HepG2 (cell line): ENCODE results near the gene AFDN. TPM values are rescaled to one million over a fixed set of nuclear protein-coding genes. Genes with fewer than 3 reads are reported as not detected.

Experiments used
- ATAC-seq: fragments of 200-7000 bp; cut with Tn5 transposase; 3 replicates; pipeline ENCODE4 v1.9.1; 2020; ENCODE audit warnings: mild to moderate bottlenecking, moderate library complexity
- BruUV-seq: library from RNA; stranded (reverse); fragments of 400-500 nt; replicated peaks from 2 replicates; lab custom pipeline; 2021; lab: Mats Ljungman, UMichigan
- CTCF ChIA-PET: fragments of 300-600 bp; formaldehyde crosslinking; extraction: SDS; loops from one replicate; lab custom pipeline; 2021; ENCODE audit warnings: low total read pairs, inconsistent platforms, low intra/inter-chr PET ratio; lab: Yijun Ruan, JAX
- POLR2A ChIA-PET: fragments of 350-600 bp; sonication (Branson Sonifier 250); formaldehyde crosslinking; loops from one replicate; lab custom pipeline; 2020; ENCODE audit warnings: antibody characterized with exemption, inconsistent platforms; lab: Yijun Ruan, JAX
- DNase-seq: peaks from one replicate; pipeline ENCODE4 v3.0.0-alpha.2; 2015; ENCODE audit warnings: low spot score
- FAIRE-seq: peaks from 3 replicates; lab custom pipeline; 2011; peaks lifted over from hg19 to GRCh38; lab: Jason Lieb, UNC
- H2AFZ ChIP-seq: one replicate; pipeline ENCODE4 v1.6.1; 2011; ENCODE audit warnings: low read length, inconsistent platforms
- H3K27ac ChIP-seq: fragments of 300-600 bp; 3 replicates; pipeline ENCODE4 v1.8.0; 2011; ENCODE audit warnings: mixed run types, mild to moderate bottlenecking, mixed read lengths, low read length, inconsistent platforms; ENCODE audit not compliant: insufficient read depth; ENCODE audit errors: extremely low read length
- H3K27me3 ChIP-seq, 2 experiments: fragments of 200-600 bp in 1 of 2; 2 replicates in 1 of 2; 3 replicates in 1 of 2; pipeline versions ENCODE4 v1.6.0 to v1.8.0; 2011; ENCODE audit warnings: low read length in 2 of 2, mild to moderate bottlenecking in 2 of 2, moderate library complexity in 2 of 2, inconsistent platforms in 1 of 2; ENCODE audit not compliant: insufficient read depth in 2 of 2, control insufficient read depth in 1 of 2
- H3K36me3 ChIP-seq, 2 experiments: fragments of 200-600 bp in 1 of 2; replicated peaks in 1 of 2; 2 replicates in 1 of 2; 3 replicates in 1 of 2; pipeline versions ENCODE4 v1.5.1 to v1.8.0; 2011; ENCODE audit warnings: low read length in 2 of 2, inconsistent platforms in 1 of 2; ENCODE audit not compliant: insufficient read depth in 2 of 2, control insufficient read depth in 1 of 2
- H3K4me1 ChIP-seq: 2 replicates; pipeline ENCODE4 v1.5.1; 2012; ENCODE audit warnings: low read length, inconsistent platforms; ENCODE audit not compliant: insufficient read depth
- H3K4me2 ChIP-seq: 2 replicates; pipeline ENCODE4 v1.6.0; 2011; ENCODE audit warnings: low read depth, low read length, inconsistent platforms
- H3K4me3 ChIP-seq, 3 experiments: fragments of 200-600 bp in 1 of 3; sonication (generic), shearing (Covaris generic) in 1 of 3; replicated peaks in 1 of 3; 2 replicates each; pipeline ENCODE4 v1.5.1; 2011 to 2016; ENCODE audit warnings: low read length in 3 of 3, inconsistent platforms in 2 of 3, low read depth in 2 of 3, mild to moderate bottlenecking in 2 of 3, control low read depth in 1 of 3, mixed read lengths in 1 of 3; ENCODE audit not compliant: insufficient read depth in 1 of 3
- H3K79me2 ChIP-seq: one replicate; pipeline ENCODE4 v1.6.1; 2011; ENCODE audit warnings: low read length, inconsistent platforms; ENCODE audit not compliant: insufficient read depth
- H3K9ac ChIP-seq: 2 replicates; pipeline ENCODE4 v1.6.0; 2011; ENCODE audit warnings: mild to moderate bottlenecking, low read depth, low read length, inconsistent platforms; ENCODE audit not compliant: insufficient read depth
- H3K9me3 ChIP-seq: 2 replicates; pipeline ENCODE4 v1.5.1; 2012; ENCODE audit warnings: mild to moderate bottlenecking, low read length
- H4K20me1 ChIP-seq: 2 replicates; pipeline ENCODE4 v1.6.0; 2011; ENCODE audit warnings: inconsistent platforms, mild to moderate bottlenecking, low read length, moderate library complexity; ENCODE audit not compliant: insufficient read depth
- ATF5 ChIP-seq: sonication (generic); formaldehyde crosslinking; IDR thresholded peaks from 2 replicates; pipeline ENCODE4 v1.4.0; 2020; ENCODE audit warnings: mild to moderate bottlenecking, low read depth, missing genetic modification reagents
- DNMT1 ChIP-seq: sonication (generic); formaldehyde crosslinking; IDR thresholded peaks from 2 replicates; pipeline ENCODE4 v1.5.1; 2020; ENCODE audit warnings: mild to moderate bottlenecking, missing genetic modification reagents
- NR2F6 ChIP-seq, 2 experiments: IDR thresholded peaks; 2 replicates each; pipeline ENCODE4 v1.6.1; 2016; ENCODE audit warnings: antibody characterized with exemption in 1 of 2, mild to moderate bottlenecking in 1 of 2
- ZBTB38 ChIP-seq: sonication (generic); formaldehyde crosslinking; IDR thresholded peaks from 2 replicates; pipeline ENCODE4 v1.5.1; 2020; ENCODE audit warnings: mild to moderate bottlenecking, missing genetic modification reagents
- ZNF142 ChIP-seq: sonication (generic); formaldehyde crosslinking; IDR thresholded peaks from 2 replicates; pipeline ENCODE4 v1.4.0; 2020; ENCODE audit warnings: missing genetic modification reagents
- ZNF17 ChIP-seq: sonication (generic); formaldehyde crosslinking; IDR thresholded peaks from 2 replicates; pipeline ENCODE4 v1.5.0; 2020; ENCODE audit warnings: mild to moderate bottlenecking, missing genetic modification reagents
- ZNF292 ChIP-seq: sonication (generic); formaldehyde crosslinking; IDR thresholded peaks from 2 replicates; pipeline ENCODE4 v1.8.1; 2022; ENCODE audit warnings: mild to moderate bottlenecking, low read depth, missing genetic modification reagents, borderline replicate concordance
- ZNF558 ChIP-seq: sonication (generic); formaldehyde crosslinking; IDR thresholded peaks from 2 replicates; pipeline ENCODE4 v1.9.0; 2022; ENCODE audit warnings: mild to moderate bottlenecking, missing genetic modification reagents, borderline replicate concordance
- ZNF687 ChIP-seq: sonication (generic); formaldehyde crosslinking; IDR thresholded peaks from 2 replicates; pipeline ENCODE4 v1.5.1; 2020; ENCODE audit warnings: mild to moderate bottlenecking, missing genetic modification reagents, moderate library complexity
- ZNF709 ChIP-seq: sonication (generic); formaldehyde crosslinking; IDR thresholded peaks from 2 replicates; pipeline ENCODE4 v1.5.0; 2020; ENCODE audit warnings: mild to moderate bottlenecking, missing genetic modification reagents
- ZSCAN21 ChIP-seq: sonication (generic); formaldehyde crosslinking; IDR thresholded peaks from 2 replicates; pipeline ENCODE4 v1.8.0; 2022; ENCODE audit warnings: mild to moderate bottlenecking, missing genetic modification reagents, moderate library complexity, borderline replicate concordance
- WGBS: methylation state at CpG from one replicate; pipeline ENCODE4 v1.1.6; 2017; ENCODE audit warnings: low lambda C conversion rate; 5-methylcytosine and 5-hydroxymethylcytosine counted together
- in situ Hi-C: cut with HindIII; loops from 2 replicates; pipeline ENCODE4 v1.10.0; 2017; ENCODE audit warnings: low pct_unique_long_range_greater_than_20kb; ENCODE audit not compliant: extremely low pct_ligation_motif_present
- intact Hi-C: fragments of 100-400 bp; cut with micrococcal nuclease; formaldehyde crosslinking; loops from one replicate; pipeline ENCODE4 v1.10.0; 2022; ENCODE audit not compliant: unreplicated experiment
- polyA plus RNA-seq, 8 experiments: library from polyadenylated mRNA; depleted of rRNA in 3 of 8; stranded (reverse) in 7 of 8; unstranded in 1 of 8; fragments of >200 nt; fragmentation: Illumina TruSeq in 4 of 8; extraction: Trizol in 4 of 8; gene quantifications; 2 replicates each; pipeline versions ENCODE4 v1.2.1 to v1.2.3, GENCODE V29; 2011 to 2016; ENCODE audit warnings: low read depth in 4 of 8, missing spikeins in 1 of 8, mixed read lengths in 1 of 8; ENCODE audit not compliant: insufficient read depth in 1 of 8
- total RNA-seq, 5 experiments: library from RNA; depleted of rRNA; stranded (reverse); fragments of >200 nt; fragmentation: Illumina TruSeq; extraction: Trizol; gene quantifications; 2 replicates each; pipeline ENCODE4 v1.2.3, GENCODE V29; 2016; ENCODE audit warnings: low read depth in 1 of 5

The AFDN gene
- total and polyA plus RNA-seq, 2 of the 13 experiments (the other 11 are each of a cell fraction or from before 2014, with no cell fraction given), result 136 to 151 TPM

- TF ChIP-seq ZNF142 (CRISPR knock-in tag), result no peak
- no peak for TF ChIP-seq ZNF709 (CRISPR knock-in tag)
- no peak for TF ChIP-seq ZNF17 (CRISPR knock-in tag)
These were observed 22.9 kb upstream of the AFDN start (continued) for GRCh38 chr6:167803816-167804215.

GRCh38 chr6:167804281-167805013 is 22.3 kb upstream of the AFDN start:
- Histone ChIP-seq H2AFZ (no peak overlapping the region), H3K9ac (no peak overlapping the region), H3K27me3 (no peaks in the 10 kb centered on the region), H4K20me1 (no peaks in the 10 kb centered on the region), H3K9me3 (no peaks in the 10 kb centered on the region), H3K4me3 (no peak overlapping the region), H3K4me2 (no peak overlapping the region), H3K27ac (no peak overlapping the region), H3K4me1 (peaks cover 65% of the 10 kb centered on the region), H3K79me2 (no peaks in the 10 kb centered on the region), H3K36me3 (no peaks in the 10 kb centered on the region)
- no peak for ATAC-seq
- CTCF ChIA-PET, result no interaction called here
- no peak for DNase-seq
- no TSS peak for BruUV-seq
- WGBS, result 96% methylated on average over 21 of the region's 24 CpGs
- intact Hi-C loops (no loop called here), in situ Hi-C loops (no loop called here)
- no peak for FAIRE-seq
- POLR2A ChIA-PET, result interaction anchor here (2.4 kb wide), 1 partner anchor 43 kb away, joined by 16 read pairs; no protein-coding TSS in a partner anchor
- TF ChIP-seq ZNF558 (no peak), NR2F6 (IDR thresholded peaks at IDR 0.05) (no peak), NR2F6 (CRISPR knock-in tag; IDR thresholded peaks at IDR 0.05) (no peak), ZSCAN21 (CRISPR knock-in tag) (no peak), ZBTB38 (0 out of 2 replicates have a peak, but pooled peaks have one; percentile 47), ZNF687 (CRISPR knock-in tag) (peak; percentile 21; the same call in 1 of the 2 replicates), DNMT1 (CRISPR knock-in tag) (peak; percentile 69; the same call in 1 of the 2 replicates), ZNF292 (CRISPR knock-in tag) (no peak), ATF5 (CRISPR knock-in tag) (no peak)
